HG02642 (cell line): ENCODE measurements around the gene MGAT1.

Experiments
- ATAC-seq: cut with Tn5 transposase; IDR thresholded peaks from one replicate; pipeline ENCODE4 v1.9.1; 2021; ENCODE audit warnings: mild to moderate bottlenecking; ENCODE audit not compliant: unreplicated experiment, poor library complexity

The MGAT1 gene

DNA sequence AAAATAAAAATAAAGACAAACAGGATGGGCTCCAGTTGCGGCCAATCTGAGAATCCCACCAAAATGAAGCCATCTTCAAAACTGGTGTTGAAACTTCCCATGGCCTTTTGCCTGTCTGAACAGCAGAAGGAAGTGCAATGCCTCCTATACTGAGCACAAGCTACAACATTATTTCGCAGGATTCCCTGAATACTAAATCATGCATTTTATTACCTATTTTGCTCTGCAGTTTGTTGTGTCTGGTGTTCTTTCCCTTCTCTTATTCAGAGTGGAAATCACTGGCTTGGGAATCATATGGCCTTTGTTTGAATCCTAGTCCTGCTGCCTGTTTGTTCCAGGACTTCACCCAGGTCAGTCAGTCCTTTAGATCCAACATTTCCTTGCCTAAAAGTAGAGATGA lies 62.6 kb downstream of the MGAT1 start, which contains the start of gene OR2Y1:
OR2Y1 (minus strand) TSS at position 101 of the 400 bp plus-strand sequence; CDS start at position 101, 0 bp downstream.
- no peak for ATAC-seq

DNA sequence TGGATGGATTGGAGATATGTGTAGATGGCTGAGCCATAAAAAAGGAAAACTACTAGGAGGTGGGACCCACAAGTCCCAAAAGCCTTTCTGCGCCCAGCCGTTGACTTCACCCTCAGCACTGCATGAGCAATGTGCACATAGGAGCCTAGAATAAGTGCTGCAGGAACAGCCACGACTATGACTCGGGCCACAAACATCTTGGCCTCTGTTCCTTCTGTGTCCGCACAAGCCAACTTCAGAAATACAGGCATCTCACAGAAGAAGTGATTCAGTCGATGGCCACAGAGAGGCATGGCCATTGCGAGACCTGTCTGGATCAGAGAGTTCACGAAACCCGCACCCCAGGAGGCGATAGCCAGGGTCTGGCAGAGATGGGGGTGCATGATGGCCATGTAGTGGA lies 63.3 kb downstream of the MGAT1 start:
- ATAC-seq, result no peak

DNA sequence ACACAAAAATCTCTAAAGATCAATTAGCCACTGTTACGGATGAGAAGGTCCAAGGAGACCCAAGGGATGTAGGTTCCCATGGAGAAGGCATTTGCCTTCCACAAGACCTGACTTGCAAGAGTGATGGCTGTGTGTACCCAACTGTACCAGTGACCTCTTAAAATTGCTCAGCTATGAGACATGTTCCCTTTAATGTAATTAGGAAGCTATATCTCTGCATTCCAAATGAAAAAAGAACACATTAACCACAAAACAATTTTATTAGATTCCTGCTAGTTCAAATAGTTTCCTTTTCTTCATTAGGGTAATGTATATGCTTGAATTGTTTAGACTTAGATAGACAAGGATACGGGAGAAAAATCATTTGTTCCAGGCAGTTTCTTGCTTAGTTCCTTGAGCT lies 66.1 kb downstream of the MGAT1 start:
- ATAC-seq, result no peak
